ENCODE results near the gene COPRS.
A peak's percentile ranks its signal among the peaks of the same experiment; 100 is the strongest.

The COPRS gene

DNA sequence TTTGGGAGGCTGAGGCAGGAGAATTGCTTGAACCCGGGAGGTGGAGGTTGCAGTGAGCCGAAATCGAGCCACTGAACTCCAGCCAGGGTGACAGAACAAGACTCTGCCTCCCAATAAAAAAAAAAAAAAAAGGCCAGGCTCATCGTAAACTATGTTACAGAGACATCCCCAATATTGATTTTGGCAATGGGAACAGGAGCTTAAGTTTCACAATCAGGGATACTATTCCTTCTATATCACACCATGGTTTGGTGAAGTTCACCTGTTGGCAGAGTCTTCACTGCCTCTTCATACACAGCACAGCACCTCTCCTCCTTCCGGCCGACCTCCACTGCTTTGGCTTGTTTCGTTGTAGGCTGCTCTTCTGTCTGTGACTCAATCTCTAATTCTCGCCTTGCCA, 21.3 kb upstream of the COPRS start:
- peaks cover 22 to 88% of the 10 kb centered on the region in 2 donors for H3K36me3 ChIP-seq (replicated peaks in 1 of 2; ENCODE audit: control insufficient read depth in 2 of 2, insufficient read depth in 2 of 2, low read length in 2 of 2)
- no CpG with 5 or more reads among the region's 8 CpGs for WGBS, 2 donors (ENCODE audit: extremely low coverage in 2 of 2, insufficient read length in 2 of 2, insufficient replicate concordance in 1 of 2)
- no peak for DNase-seq (ENCODE audit: low spot score)
- no peak overlapping the region for H2BK120ac ChIP-seq (ENCODE audit: low read depth, low read length)
- H3K9ac ChIP-seq (ENCODE audit: low read depth, low read length, poor library complexity) = no peak overlapping the region
- H3K4me1 ChIP-seq (ENCODE audit: control insufficient read depth in 2 of 2, insufficient read depth in 1 of 2, low read depth in 1 of 2, low read length in 2 of 2) = peaks cover 0 to 8% of the 10 kb centered on the region in 2 donors
- no peak overlapping the region for H3K4ac ChIP-seq (ENCODE audit: low read length)
- H3K23ac ChIP-seq (ENCODE audit: low read depth, low read length, poor library complexity) = no peak overlapping the region
- no peaks in the 10 kb centered on the region for H3K27me3 ChIP-seq (ENCODE audit: control insufficient read depth in 3 of 3, insufficient read depth in 3 of 3, low read depth in 1 of 3, low read length in 3 of 3)
- H2BK12ac ChIP-seq (ENCODE audit: low read length) = no peak overlapping the region
- H4K8ac ChIP-seq (ENCODE audit: low read depth, low read length) = no peak overlapping the region
- no peaks in the 10 kb centered on the region for H3K9me3 ChIP-seq (replicated peaks in 1 of 2; ENCODE audit: control insufficient read depth in 2 of 2, insufficient read depth in 1 of 2, low read depth in 1 of 2, low read length in 2 of 2)
- H2AFZ ChIP-seq (ENCODE audit: low read length) = no peak overlapping the region
- no peak overlapping the region for H4K91ac ChIP-seq (ENCODE audit: low read depth, low read length, poor library complexity)
- no peak overlapping the region for H3K4me3 ChIP-seq (ENCODE audit: low read length in 2 of 2)
- no peak overlapping the region for H3K14ac ChIP-seq (ENCODE audit: low read length)
- no peak overlapping the region for H3K18ac ChIP-seq (ENCODE audit: low read length)
- H2BK5ac ChIP-seq (ENCODE audit: low read length) = no peak overlapping the region
- H3K27ac ChIP-seq (replicated peaks; ENCODE audit: low read length) = no peak overlapping the region
- H3K4me2 ChIP-seq (ENCODE audit: insufficient read depth, low read length, poor library complexity, severe bottlenecking) = no peak overlapping the region
- H2AK5ac ChIP-seq (ENCODE audit: low read depth, low read length) = no peak overlapping the region
- peaks cover 1% of the 10 kb centered on the region for H3K79me1 ChIP-seq (ENCODE audit: low read depth, low read length)
- no peak overlapping the region for H2BK15ac ChIP-seq (ENCODE audit: low read length)

DNA sequence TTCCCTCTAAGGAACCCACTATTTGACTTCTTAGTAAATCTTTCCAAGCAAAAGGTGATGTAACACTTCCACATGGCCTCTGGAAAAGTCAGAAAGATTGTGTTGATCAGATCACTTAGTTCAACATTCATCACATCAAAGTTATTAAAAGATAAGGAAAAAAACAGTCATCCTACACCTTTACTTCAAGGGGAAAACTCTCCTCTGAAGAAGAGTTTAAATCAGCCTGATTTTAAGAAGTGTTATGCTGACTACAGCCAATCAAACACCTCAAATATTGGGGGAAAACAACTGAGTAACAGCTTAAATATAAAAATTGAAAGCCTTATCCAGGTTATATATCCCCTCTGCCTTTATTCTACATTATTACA, 19.6 kb upstream of the COPRS start:
- no peak overlapping the region for H2AFZ ChIP-seq (ENCODE audit: low read length)
- H3K4me1 ChIP-seq (ENCODE audit: control insufficient read depth in 2 of 2, insufficient read depth in 1 of 2, low read depth in 1 of 2, low read length in 2 of 2) = peaks cover 0 to 8% of the 10 kb centered on the region in 2 donors
- H3K27ac ChIP-seq (replicated peaks; ENCODE audit: low read length) = no peak overlapping the region
- no peak overlapping the region for H3K18ac ChIP-seq (ENCODE audit: low read length)
- no peak overlapping the region for H3K4me2 ChIP-seq (ENCODE audit: insufficient read depth, low read length, poor library complexity, severe bottlenecking)
- H3K23ac ChIP-seq (ENCODE audit: low read depth, low read length, poor library complexity) = no peak overlapping the region
- no peak overlapping the region for H3K14ac ChIP-seq (ENCODE audit: low read length)
- no peak overlapping the region for H2BK120ac ChIP-seq (ENCODE audit: low read depth, low read length)
- peaks cover 1% of the 10 kb centered on the region for H3K79me1 ChIP-seq (ENCODE audit: low read depth, low read length)
- no peak overlapping the region for H4K91ac ChIP-seq (ENCODE audit: low read depth, low read length, poor library complexity)
- no peak overlapping the region for H2BK5ac ChIP-seq (ENCODE audit: low read length)
- H3K4ac ChIP-seq (ENCODE audit: low read length) = no peak overlapping the region
- no peak overlapping the region for H2BK12ac ChIP-seq (ENCODE audit: low read length)
- no peak overlapping the region for H4K8ac ChIP-seq (ENCODE audit: low read depth, low read length)
- H2BK15ac ChIP-seq (ENCODE audit: low read length) = no peak overlapping the region
- peaks cover 20 to 88% of the 10 kb centered on the region in 2 donors for H3K36me3 ChIP-seq (replicated peaks in 1 of 2; ENCODE audit: control insufficient read depth in 2 of 2, insufficient read depth in 2 of 2, low read length in 2 of 2)
- H3K4me3 ChIP-seq (ENCODE audit: low read length in 2 of 2) = no peak overlapping the region
- H3K27me3 ChIP-seq (ENCODE audit: control insufficient read depth in 3 of 3, insufficient read depth in 3 of 3, low read depth in 1 of 3, low read length in 3 of 3) = no peaks in the 10 kb centered on the region
- H3K9ac ChIP-seq (ENCODE audit: low read depth, low read length, poor library complexity) = no peak overlapping the region
- H2AK5ac ChIP-seq (ENCODE audit: low read depth, low read length) = no peak overlapping the region
- DNase-seq (ENCODE audit: low spot score) = no peak
- H3K9me3 ChIP-seq (replicated peaks in 1 of 2; ENCODE audit: control insufficient read depth in 2 of 2, insufficient read depth in 1 of 2, low read depth in 1 of 2, low read length in 2 of 2) = no peaks in the 10 kb centered on the region

DNA sequence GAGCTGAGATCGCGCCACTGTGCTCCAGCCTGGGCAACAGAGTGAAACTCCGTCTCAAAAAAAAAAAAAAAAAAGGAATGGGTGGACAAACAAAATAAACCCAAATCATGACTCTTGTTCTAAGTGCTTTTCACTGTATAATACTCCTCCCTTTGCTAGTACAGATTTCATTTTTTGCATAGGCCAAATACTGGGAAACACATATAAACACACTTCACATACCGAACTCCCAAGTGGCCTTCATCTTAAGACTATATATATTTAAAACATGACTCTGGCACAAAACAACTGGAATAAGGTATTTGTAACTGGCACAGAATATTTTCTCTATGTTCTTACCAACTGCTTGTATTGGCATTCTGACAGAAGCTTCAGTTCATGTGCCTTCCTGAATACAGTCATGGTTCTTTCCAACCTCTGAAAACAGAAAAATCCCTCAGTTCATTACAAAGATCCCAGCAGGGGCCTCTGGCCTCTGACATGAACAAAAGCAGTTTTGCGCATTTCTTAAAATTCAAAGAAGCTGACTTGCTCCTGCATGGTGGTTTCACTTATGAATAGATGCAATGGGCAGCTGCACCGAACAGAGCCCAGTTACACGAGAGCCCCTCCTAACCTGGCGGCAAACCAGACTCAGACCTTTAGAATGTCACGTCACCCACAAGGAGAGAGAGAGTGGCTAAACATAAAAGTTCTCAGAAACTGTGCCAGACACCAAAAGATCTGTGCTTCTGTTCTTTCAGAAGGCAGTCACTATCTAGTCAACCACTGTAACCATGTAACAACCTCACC, 19.1 kb upstream of the COPRS start:
- no peak overlapping the region for H4K8ac ChIP-seq (ENCODE audit: low read depth, low read length)
- no peak overlapping the region for H3K4me3 ChIP-seq (ENCODE audit: low read length in 2 of 2)
- H3K27ac ChIP-seq (replicated peaks; ENCODE audit: low read length) = no peak overlapping the region
- H2AK5ac ChIP-seq (ENCODE audit: low read depth, low read length) = no peak overlapping the region
- no peak overlapping the region for H3K4ac ChIP-seq (ENCODE audit: low read length)
- H2AFZ ChIP-seq (ENCODE audit: low read length) = peak overlapping the region; percentile 11
- no peaks in the 10 kb centered on the region for H3K27me3 ChIP-seq (ENCODE audit: control insufficient read depth in 3 of 3, insufficient read depth in 3 of 3, low read depth in 1 of 3, low read length in 3 of 3)
- no peak overlapping the region for H2BK120ac ChIP-seq (ENCODE audit: low read depth, low read length)
- no peak overlapping the region for H4K91ac ChIP-seq (ENCODE audit: low read depth, low read length, poor library complexity)
- peaks cover 0 to 8% of the 10 kb centered on the region in 2 donors for H3K4me1 ChIP-seq (ENCODE audit: control insufficient read depth in 2 of 2, insufficient read depth in 1 of 2, low read depth in 1 of 2, low read length in 2 of 2)
- no peak overlapping the region for H3K18ac ChIP-seq (ENCODE audit: low read length)
- H3K4me2 ChIP-seq (ENCODE audit: insufficient read depth, low read length, poor library complexity, severe bottlenecking) = no peak overlapping the region
- H3K36me3 ChIP-seq (replicated peaks in 1 of 2; ENCODE audit: control insufficient read depth in 2 of 2, insufficient read depth in 2 of 2, low read length in 2 of 2) = peaks cover 21 to 90% of the 10 kb centered on the region in 2 donors
- H2BK12ac ChIP-seq (ENCODE audit: low read length) = no peak overlapping the region
- H2BK15ac ChIP-seq (ENCODE audit: low read length) = no peak overlapping the region
- H3K9me3 ChIP-seq (replicated peaks in 1 of 2; ENCODE audit: control insufficient read depth in 2 of 2, insufficient read depth in 1 of 2, low read depth in 1 of 2, low read length in 2 of 2) = no peaks in the 10 kb centered on the region
- H2BK5ac ChIP-seq (ENCODE audit: low read length) = no peak overlapping the region
- H3K79me1 ChIP-seq (ENCODE audit: low read depth, low read length) = peaks cover 1% of the 10 kb centered on the region
- no peak overlapping the region for H3K14ac ChIP-seq (ENCODE audit: low read length)
- H3K9ac ChIP-seq (ENCODE audit: low read depth, low read length, poor library complexity) = no peak overlapping the region
- WGBS, 2 donors (ENCODE audit: extremely low coverage in 2 of 2, insufficient read length in 2 of 2, insufficient replicate concordance in 1 of 2) = no CpG with 5 or more reads among the region's 9 CpGs
- no peak for DNase-seq (ENCODE audit: low spot score)
- H3K23ac ChIP-seq (ENCODE audit: low read depth, low read length, poor library complexity) = no peak overlapping the region

DNA sequence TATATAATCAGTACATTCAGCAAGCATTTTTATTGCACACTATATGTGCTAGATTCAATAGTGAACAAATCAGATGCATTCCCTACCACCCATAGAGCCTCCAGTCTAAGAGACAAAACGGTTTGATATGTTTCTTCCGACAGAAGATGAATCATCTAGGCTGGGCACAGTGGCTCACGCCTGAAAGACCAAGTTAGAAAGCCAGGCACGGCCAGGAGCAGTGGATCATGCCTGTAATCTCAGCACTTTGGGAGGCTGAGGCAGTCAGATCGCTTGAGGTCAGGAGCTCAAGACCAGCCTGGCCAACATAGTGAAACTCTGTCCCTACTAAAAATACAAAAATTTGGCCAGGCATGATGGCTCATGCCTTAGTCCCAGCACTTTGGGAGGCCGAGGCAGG, 18.3 kb upstream of the COPRS start:
- H3K27ac ChIP-seq (replicated peaks; ENCODE audit: low read length) = no peak overlapping the region
- H3K9ac ChIP-seq (ENCODE audit: low read depth, low read length, poor library complexity) = no peak overlapping the region
- no peak overlapping the region for H2AFZ ChIP-seq (ENCODE audit: low read length)
- H3K27me3 ChIP-seq (ENCODE audit: control insufficient read depth in 3 of 3, insufficient read depth in 3 of 3, low read depth in 1 of 3, low read length in 3 of 3) = no peaks in the 10 kb centered on the region
- no CpG with 5 or more reads among the region's 6 CpGs for WGBS, 2 donors (ENCODE audit: extremely low coverage in 2 of 2, insufficient read length in 2 of 2, insufficient replicate concordance in 1 of 2)
- H2BK5ac ChIP-seq (ENCODE audit: low read length) = no peak overlapping the region
- H3K23ac ChIP-seq (ENCODE audit: low read depth, low read length, poor library complexity) = no peak overlapping the region
- no peak overlapping the region for H2AK5ac ChIP-seq (ENCODE audit: low read depth, low read length)
- H3K18ac ChIP-seq (ENCODE audit: low read length) = no peak overlapping the region
- H2BK15ac ChIP-seq (ENCODE audit: low read length) = no peak overlapping the region
- H4K91ac ChIP-seq (ENCODE audit: low read depth, low read length, poor library complexity) = no peak overlapping the region
- H3K36me3 ChIP-seq (replicated peaks in 1 of 2; ENCODE audit: control insufficient read depth in 2 of 2, insufficient read depth in 2 of 2, low read length in 2 of 2) = peaks cover 26 to 91% of the 10 kb centered on the region in 2 donors
- H4K8ac ChIP-seq (ENCODE audit: low read depth, low read length) = no peak overlapping the region
- no peaks in the 10 kb centered on the region for H3K9me3 ChIP-seq (replicated peaks in 1 of 2; ENCODE audit: control insufficient read depth in 2 of 2, insufficient read depth in 1 of 2, low read depth in 1 of 2, low read length in 2 of 2)
- no peak overlapping the region for H3K4me3 ChIP-seq (ENCODE audit: low read length in 2 of 2)
- no peak overlapping the region for H3K4me2 ChIP-seq (ENCODE audit: insufficient read depth, low read length, poor library complexity, severe bottlenecking)
- H3K4ac ChIP-seq (ENCODE audit: low read length) = no peak overlapping the region
- peaks cover 1% of the 10 kb centered on the region for H3K79me1 ChIP-seq (ENCODE audit: low read depth, low read length)
- no peak overlapping the region for H3K14ac ChIP-seq (ENCODE audit: low read length)
- DNase-seq (ENCODE audit: low spot score) = no peak
- peaks cover 0 to 8% of the 10 kb centered on the region in 2 donors for H3K4me1 ChIP-seq (ENCODE audit: control insufficient read depth in 2 of 2, insufficient read depth in 1 of 2, low read depth in 1 of 2, low read length in 2 of 2)
- H2BK120ac ChIP-seq (ENCODE audit: low read depth, low read length) = no peak overlapping the region
- no peak overlapping the region for H2BK12ac ChIP-seq (ENCODE audit: low read length)

Measured in neuronal stem cell (in vitro differentiated cells).